ENCODE data around the gene TXNRD2. TPM values are rescaled to one million over a fixed set of nuclear protein-coding genes. Genes with fewer than 3 reads are reported as not detected.

TXNRD2 gene
- total and polyA plus RNA-seq, 10 of the 15 experiments (the other 5 are each of a cell fraction or from before 2014, with no cell fraction given) = 1.6 to 26.0 (median 13.9) TPM

- H3K4me2 ChIP-seq (ENCODE audit: control insufficient read depth, insufficient read depth) = no peak overlapping the region
- no peaks in the 10 kb centered on the region for H3K27me3 ChIP-seq (replicated peaks in 1 of 2; ENCODE audit: control insufficient read depth in 2 of 2, insufficient read depth in 2 of 2, low read length in 1 of 2)
- H3K9ac ChIP-seq (ENCODE audit: control insufficient read depth, insufficient read depth, low read length) = no peak overlapping the region
- H2AFZ ChIP-seq (ENCODE audit: control insufficient read depth, low read depth, low read length) = no peak overlapping the region
- no peak overlapping the region for H3K27ac ChIP-seq (ENCODE audit: control insufficient read depth, insufficient read depth)
- SMC1A ChIA-PET (ENCODE audit: uncharacterized antibody, unreplicated experiment) = interaction anchor here (1.0 kb wide), 1 partner anchor 19 kb away, joined by 3 read pairs; no protein-coding TSS in a partner anchor
- no peak overlapping the region for H3K4me3 ChIP-seq
- WGBS (ENCODE audit: insufficient coverage, insufficient replicate concordance, low lambda C conversion rate, missing lambda C conversion rate) = 97% methylated on average over 21 of the region's 21 CpGs
- CTCF ChIA-PET = interaction anchor here (1.0 kb wide), 1 partner anchor 59 kb away, joined by 3 read pairs; no protein-coding TSS in a partner anchor
- FAIRE-seq (no peak), ATAC-seq (no peak), DNase-seq (ENCODE audit: low read depth, low spot score) (no peak)
- peaks cover 9% of the 10 kb centered on the region for H3K4me1 ChIP-seq (ENCODE audit: control insufficient read depth, insufficient read depth, low read length)
- in situ Hi-C loops (cut with MboI) = no loop called here
- peaks cover 11 to 12% of the 10 kb centered on the region in 2 experiments for H3K36me3 ChIP-seq (ENCODE audit: control insufficient read depth in 2 of 2, insufficient read depth in 2 of 2, low read length in 1 of 2)
- RAD21 ChIA-PET (ENCODE audit: unreplicated experiment) = interaction anchor here (0.9 kb wide), 1 partner anchor 122 kb away, joined by 3 read pairs; no protein-coding TSS in a partner anchor
- no peaks in the 10 kb centered on the region; the same call in 2 of the 3 replicates for H3K9me3 ChIP-seq (replicated peaks; ENCODE audit: control insufficient read depth, insufficient read depth, low read length)
- peaks cover 41% of the 10 kb centered on the region for H3K79me2 ChIP-seq (ENCODE audit: control insufficient read depth, insufficient read depth, low read length)
- BruUV-seq (replicated peaks) = no TSS peak
- intact Hi-C loops (cut with micrococcal nuclease; ENCODE audit: unreplicated experiment) = no loop called here
- H4K20me1 ChIP-seq (ENCODE audit: control insufficient read depth, insufficient read depth) = no peaks in the 10 kb centered on the region
- POLR2A ChIA-PET = no interaction called here
- no peak for TF ChIP-seq ZNF207 (IDR thresholded peaks at IDR 0.05; ENCODE audit: borderline replicate concordance)
- TF ChIP-seq SMARCA5 (IDR thresholded peaks at IDR 0.05) = no peak
- TF ChIP-seq NRF1 (conservative IDR thresholded peaks at IDR 0.05; ENCODE audit: low read depth, low read length) = no peak
- no peak for TF ChIP-seq REST (IDR thresholded peaks at IDR 0.05; ENCODE audit: low read depth, low read length)
- TF ChIP-seq ESRRA (IDR thresholded peaks at IDR 0.05; ENCODE audit: low read length) = no peak
- TF ChIP-seq CEBPB (IDR thresholded peaks at IDR 0.05; ENCODE audit: borderline replicate concordance in 1 of 2, low read depth in 2 of 2, low read length in 2 of 2) = no peak
- no peak for TF ChIP-seq ZSCAN29 (IDR thresholded peaks at IDR 0.05)
- no peak for TF ChIP-seq HDAC2 (IDR thresholded peaks at IDR 0.05)
- no peak for TF ChIP-seq TCF3 (IDR thresholded peaks at IDR 0.05; ENCODE audit: borderline replicate concordance, insufficient read depth, low read depth, low read length)
- TF ChIP-seq, protein P1, sequence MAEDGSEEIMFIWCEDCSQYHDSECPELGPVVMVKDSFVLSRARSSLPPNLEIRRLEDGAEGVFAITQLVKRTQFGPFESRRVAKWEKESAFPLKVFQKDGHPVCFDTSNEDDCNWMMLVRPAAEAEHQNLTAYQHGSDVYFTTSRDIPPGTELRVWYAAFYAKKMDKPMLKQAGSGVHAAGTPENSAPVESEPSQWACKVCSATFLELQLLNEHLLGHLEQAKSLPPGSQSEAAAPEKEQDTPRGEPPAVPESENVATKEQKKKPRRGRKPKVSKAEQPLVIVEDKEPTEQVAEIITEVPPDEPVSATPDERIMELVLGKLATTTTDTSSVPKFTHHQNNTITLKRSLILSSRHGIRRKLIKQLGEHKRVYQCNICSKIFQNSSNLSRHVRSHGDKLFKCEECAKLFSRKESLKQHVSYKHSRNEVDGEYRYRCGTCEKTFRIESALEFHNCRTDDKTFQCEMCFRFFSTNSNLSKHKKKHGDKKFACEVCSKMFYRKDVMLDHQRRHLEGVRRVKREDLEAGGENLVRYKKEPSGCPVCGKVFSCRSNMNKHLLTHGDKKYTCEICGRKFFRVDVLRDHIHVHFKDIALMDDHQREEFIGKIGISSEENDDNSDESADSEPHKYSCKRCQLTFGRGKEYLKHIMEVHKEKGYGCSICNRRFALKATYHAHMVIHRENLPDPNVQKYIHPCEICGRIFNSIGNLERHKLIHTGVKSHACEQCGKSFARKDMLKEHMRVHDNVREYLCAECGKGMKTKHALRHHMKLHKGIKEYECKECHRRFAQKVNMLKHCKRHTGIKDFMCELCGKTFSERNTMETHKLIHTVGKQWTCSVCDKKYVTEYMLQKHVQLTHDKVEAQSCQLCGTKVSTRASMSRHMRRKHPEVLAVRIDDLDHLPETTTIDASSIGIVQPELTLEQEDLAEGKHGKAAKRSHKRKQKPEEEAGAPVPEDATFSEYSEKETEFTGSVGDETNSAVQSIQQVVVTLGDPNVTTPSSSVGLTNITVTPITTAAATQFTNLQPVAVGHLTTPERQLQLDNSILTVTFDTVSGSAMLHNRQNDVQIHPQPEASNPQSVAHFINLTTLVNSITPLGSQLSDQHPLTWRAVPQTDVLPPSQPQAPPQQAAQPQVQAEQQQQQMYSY (CRISPR knock-in tag; IDR thresholded peaks at IDR 0.05) = no peak
- no peak for TF ChIP-seq STAT3 (IDR thresholded peaks at IDR 0.05; ENCODE audit: low read depth, low read length)
- no peak for TF ChIP-seq SMAD5 (IDR thresholded peaks at IDR 0.05; ENCODE audit: low read depth)
- TF ChIP-seq CHD4 (IDR thresholded peaks at IDR 0.05) = no peak
- no peak for TF ChIP-seq HDGF (IDR thresholded peaks at IDR 0.05)
- no peak for TF ChIP-seq CTCF (IDR thresholded peaks at IDR 0.05 in 2 of 3, conservative IDR thresholded peaks at IDR 0.05 in 1 of 3; ENCODE audit: control insufficient read depth in 2 of 3, extremely low read depth in 1 of 3, insufficient read depth in 1 of 3, low read depth in 3 of 3, low read length in 3 of 3)
Measured at GRCh38 chr22:19851291-19852176, 90.1 kb downstream of the TXNRD2 start.
